Activated CD4-positive, alpha-beta T cell treated with anti-CD3 and anti-CD28 coated beads, Interleukin-2, amount 50 U/mL, for 48 hours (primary cell): ENCODE measurements around the gene EFCAB6.

Experiments used
- DNase-seq, 2 experiments: peaks; one replicate each; pipeline ENCODE4 v3.0.0-alpha.2; 2020

The EFCAB6 gene

DNA sequence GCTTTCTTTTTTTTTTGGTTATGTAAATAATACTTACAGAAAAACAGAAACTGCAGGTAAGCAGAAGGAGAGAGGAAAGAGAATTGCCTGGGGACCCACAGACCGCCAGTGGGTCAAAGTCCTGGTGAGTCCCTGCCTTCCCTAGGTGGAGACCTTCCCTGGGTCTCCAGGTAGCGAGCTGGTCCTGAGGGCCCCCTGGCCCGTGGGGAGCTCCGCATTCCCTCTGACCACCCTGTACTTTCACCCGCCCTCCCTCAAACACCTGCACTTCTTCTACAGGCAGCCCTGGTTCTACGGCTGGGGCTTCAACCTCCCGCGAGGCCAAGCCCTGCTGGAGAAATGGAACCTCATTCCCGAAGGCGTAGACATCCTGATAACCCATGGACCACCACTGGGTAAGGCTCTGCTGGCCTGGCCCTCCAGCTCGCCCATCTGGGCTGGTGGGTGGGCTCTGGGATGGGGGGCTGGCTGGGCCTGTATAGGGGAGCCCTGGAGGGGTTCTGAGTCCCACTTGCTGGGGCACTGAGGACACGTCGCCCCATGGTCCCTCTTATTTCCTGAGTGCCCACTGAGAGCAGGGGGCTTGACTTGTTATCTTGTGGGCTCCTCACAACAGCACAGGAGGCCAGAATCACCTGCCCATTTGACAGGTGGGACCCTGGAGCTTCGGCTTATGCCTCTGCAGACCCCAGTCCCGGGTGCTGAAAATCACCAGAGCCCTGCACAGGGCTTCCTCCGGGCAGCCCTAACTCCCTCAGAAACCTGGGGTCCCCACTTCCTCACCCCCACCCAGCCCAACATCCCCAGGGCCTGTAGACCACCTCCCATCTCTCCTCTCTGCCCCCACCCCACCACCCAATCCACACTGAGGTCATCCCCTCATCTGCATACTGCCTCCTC lies 313.9 kb downstream of the EFCAB6 start:
- no peak for DNase-seq

DNA sequence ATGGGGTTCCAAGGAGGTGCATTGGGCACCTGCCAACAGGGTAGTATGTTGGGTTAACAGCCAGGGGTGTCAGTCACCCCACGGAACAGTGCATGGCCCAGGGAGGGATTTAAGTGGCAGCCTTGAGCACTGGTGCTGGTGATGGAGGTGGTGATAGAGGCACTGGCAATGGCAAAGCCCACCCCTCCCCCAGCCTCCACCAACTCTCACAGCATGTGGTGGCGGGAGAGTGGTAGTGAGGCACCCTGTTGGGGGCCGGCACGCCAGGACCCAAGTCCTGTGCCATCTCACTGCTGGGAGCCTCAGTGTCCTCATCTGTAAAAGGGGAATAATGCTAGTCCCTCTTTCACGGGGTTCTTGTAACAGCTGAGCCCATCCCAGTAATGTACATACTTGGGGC lies 318.8 kb downstream of the EFCAB6 start:
- DNase-seq = no peak

DNA sequence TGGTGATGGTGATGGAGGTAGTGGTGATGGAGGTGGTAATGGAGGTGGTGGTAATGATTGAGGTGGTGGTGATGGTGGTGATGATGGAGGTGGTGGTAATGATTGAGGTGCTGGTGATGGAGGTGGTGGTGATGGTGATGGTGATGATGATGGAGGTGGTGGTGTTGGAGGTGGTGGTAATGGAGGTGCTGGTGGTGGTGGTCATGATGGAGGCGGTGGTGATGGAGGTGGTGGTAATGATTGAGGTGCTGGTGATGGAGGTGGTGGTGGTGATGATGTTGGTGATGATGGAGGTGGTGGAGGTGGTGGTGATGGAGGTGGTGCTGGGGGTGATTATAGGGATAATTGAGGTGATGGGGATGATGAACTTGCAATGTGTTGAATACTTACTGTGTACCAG lies 320.4 kb downstream of the EFCAB6 start:
- DNase-seq = no peak

DNA sequence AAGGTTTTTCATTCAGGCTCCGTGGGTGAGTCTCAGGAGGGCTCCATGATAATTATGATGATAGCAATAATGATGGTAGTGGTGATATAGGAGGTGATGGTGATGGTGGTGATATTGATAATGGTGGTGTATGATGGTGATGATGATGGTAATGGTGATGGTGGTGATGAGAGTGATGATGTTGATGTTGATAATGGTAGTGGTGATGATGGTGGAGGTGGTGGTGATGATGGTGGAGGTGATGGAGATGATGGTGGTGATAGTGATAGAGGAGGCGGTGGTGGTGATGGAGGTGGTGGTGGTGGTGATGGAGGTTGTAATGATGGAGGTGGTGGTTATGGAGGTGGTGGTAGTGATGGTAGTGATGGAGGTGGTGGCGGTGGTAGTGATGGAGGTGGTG lies 320.9 kb downstream of the EFCAB6 start:
- no peak for DNase-seq

DNA sequence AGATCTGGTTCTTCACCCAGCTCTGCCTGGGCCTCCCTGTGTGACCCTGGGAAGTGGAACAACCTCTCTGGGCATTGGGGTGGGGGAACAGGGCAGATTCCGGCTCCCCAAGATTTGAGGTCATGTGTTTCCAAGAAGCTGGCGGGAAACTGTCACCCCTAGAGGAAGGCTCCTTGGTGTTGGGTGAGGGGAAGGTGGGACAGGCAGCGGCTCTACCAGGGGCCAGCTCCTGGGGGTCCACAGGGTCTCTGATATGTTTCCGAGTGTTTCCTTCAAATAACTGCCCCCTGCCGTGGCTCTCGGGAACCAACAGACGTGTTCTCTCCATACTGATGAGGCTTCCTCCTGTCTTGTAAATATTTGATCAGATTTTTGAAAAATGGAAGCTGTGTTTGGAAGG lies 321.8 kb downstream of the EFCAB6 start:
- no peak for DNase-seq

DNA sequence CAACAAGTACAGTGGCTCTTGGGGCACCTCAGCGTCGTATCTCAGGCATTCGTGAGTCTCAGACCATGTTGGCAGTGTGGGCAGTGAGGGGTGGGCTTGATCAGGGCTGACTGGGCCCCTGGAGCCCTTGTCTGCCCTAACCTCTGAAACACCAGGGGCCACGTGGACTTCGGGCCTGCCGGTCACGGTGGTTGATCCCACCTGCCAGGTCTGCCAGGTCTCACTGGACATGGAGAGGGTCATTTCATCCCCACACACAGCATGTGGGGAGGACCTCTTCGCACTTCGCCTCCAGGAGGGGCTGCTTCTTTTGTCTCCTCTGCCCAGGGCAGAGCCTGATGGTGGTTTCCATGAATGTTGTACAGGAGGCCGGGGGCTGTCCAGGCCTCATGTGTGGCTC lies 323.2 kb downstream of the EFCAB6 start:
- DNase-seq = no peak

DNA sequence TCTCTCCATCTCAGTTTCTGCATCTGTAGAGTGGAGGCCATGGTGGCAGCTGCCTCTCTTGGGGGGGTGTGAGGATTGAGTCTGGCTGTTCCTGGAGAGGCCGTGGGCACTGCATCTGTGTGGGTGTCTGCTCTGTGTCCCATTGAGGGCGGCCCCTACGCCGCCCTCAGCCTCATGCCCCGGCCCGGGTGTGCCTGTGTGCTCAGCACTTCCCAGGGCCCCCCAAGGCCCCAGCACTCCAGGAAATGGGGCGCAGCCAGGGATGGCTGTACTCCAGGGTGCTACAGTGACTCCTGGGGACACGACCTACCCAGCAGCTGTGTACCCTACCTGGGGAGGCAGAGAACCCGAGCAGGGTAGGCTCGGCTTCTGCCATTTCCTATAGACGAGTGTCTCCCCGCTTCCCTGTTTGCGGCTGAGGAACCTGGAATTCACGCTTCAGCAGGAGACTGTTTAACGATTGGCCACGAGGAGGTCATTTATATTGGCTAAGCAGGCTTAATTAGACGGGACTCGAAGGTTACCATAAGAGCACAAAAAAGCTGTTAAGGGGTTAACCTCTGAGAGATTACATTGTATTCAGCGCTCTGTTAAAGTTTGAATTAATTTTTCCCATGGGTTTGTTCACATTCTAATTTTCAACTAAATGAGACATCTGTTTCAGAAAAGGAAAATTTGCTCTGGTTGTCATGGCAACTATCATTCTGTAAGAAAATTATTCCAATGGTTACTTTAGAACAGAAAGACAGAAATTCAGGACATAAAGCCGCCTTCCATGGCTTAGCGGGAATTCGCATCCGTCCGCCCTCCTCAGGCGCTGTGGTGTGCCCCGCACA lies 323.9 kb downstream of the EFCAB6 start:
- no peak for DNase-seq

DNA sequence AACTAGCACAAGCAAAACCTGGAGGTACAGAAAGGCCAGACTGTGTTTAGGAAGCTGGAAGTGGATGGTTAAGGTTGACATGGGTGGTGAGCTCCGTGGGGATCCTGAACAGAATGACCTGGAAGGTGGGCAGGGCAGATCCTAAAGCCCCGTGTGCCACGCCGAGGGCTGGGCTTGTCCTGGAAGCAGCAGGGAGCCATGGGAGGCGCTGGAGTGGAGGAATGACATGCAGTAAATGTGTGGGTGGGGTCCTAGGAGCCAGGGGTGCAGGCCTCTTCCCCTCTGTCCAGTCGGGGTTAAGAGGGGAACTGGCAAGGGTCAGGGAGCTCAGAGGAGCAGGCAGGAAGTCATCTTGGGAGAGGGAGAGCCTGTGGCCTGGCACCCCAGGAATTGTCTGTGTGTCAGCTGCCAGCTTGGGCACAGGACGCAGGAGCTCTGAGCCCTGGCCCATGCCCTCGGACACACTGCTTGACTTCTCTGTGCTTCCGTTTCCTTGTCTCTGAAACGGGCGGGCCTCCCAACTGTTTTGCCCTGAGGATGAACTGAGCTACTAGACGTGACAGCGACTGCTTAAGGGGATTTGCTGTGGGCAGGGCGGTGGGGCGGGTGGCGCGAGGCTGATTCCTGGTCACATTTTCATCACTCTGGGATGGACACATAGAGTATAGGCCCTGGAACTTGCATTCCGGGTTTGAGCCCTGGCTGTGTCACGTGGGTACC lies 324.6 kb downstream of the EFCAB6 start:
- no peak for DNase-seq

DNA sequence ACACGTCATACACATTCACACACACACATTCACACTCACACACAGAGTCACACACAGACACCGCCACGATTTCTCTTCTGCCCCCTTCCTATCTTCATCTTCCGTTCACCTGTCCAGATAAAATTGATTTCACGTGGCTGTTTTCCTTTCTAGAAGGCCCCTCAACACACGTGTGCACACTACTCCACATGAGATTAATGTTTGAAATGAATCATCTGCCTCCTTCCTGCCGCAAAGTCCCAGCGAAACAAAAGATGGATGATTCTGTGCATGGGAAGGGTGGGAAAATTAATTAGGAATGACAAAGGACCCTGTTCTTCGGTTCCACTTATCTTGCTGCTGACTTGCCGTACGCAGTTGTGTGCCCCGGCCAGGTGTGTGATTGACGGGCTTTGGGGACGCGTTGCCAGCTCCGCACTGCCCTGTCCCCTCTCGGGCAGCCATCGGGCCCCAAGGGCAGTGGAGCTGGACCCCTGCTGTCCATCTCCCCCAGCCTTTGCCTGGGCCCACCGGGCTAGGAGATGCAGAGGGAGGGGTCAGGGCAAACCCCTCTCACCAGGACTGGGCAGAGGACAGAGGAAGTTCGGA lies 326.5 kb downstream of the EFCAB6 start:
- no peak for DNase-seq

DNA sequence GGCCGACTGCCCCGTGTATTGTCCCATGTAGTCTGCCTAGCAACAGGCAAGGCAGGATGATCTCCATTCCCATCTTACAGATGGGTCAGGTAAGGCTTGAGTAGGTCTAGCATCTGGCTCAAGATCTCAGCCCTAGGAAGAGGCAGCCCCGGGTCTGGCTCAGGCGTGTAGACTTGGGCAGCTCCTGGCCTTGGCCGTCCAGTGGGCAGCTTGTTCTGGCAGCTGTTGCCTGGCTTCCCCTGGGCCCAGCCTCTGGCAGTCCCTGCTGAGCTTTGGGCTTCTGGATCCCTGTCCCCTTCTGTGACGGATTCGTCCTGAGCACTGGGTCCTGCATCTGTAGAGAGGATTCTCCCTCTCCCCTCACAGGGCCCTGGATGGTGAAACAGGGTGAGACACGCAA lies 327.9 kb downstream of the EFCAB6 start:
- no peak for DNase-seq

DNA sequence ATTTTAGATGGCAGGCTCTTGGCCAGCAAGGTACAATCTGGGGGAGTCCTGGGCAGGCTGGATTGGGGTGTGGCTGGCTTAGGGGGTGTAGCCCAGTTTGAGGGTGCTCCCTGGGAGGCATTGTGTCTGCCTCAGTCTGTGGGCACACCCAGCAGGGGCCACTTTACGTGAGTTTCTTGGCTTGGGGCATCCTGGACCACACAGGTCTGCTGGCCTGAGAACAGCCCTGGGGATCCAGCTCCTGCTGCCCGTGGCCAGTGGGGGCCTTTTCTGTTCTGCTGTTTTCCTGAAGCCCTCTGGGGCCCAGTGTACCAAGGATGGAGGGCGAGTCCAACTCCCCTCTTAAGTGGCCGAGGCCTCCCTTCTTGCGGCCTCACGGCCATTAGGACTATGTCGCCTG lies 328.4 kb downstream of the EFCAB6 start:
- no peak for DNase-seq

DNA sequence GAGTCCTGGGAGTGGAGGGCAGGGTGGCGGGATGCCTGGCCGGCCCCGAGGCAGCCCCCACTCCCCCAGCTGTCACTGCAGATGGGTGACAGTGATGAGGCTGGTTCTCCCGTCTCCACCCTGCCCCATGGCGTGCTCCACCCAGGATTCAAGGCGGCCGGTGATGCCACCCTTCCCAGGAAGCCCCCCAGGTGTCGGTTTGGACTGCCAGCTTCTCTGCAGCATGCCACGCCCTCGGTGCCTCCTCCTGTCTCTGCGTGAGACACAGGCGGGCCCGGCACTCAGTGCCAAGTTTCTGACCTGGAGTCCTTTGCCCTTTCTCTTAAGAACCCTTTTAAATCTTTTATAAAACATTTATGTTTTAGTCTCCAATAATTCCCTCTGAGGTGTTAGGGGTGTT lies 328.8 kb downstream of the EFCAB6 start:
- no peak for DNase-seq

DNA sequence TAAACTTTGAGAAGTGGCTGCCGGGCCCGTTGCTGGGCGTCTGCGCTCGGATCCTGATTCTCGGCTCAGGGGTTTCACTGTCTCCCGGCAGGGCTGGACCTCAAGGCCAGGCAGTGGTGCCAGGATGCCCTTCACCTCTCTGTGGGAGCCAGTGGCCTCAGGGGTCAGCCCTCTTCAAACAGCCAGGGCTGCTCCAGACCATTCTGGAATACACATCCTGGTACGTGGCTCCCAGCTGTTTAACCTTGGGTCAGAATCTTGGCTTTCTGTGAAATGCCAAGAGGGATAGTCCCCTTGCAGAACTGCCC lies 329.8 kb downstream of the EFCAB6 start:
- no peak for DNase-seq

DNA sequence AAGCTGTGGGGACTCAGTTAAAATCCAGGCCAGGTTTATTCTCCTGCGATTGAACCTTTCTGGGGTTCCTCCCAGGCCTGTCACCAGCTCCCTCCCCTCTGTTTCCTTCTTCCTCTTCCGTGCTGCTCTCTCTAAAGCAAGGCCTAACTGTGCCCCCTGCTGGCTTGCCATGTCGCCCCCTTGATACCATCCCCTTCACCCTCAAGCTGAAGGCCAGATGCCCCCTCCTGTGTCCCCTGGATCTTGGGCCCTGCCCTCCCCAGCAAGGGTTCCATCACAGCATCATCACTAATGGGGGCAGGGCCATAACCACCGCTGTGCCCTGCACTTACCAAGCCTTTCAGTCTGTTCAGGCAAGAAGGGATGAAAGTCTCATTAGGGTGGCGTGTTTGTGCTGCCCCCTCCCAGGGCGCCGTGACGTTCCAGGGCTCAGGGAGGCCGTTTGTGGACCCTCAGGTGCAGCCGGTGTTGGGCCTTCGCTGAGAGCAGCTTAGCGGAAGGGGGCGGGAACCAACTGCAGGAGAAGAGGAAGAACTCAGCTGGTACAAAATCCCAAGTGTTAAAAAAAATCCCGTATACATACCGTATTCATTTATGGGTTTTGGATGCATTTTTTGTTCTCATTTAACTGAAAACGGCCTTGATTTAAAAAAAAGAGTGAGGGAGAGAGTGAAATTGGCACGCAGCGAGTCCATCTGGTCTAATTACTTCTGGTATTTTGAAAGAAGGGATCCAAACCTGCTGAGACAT lies 330.4 kb downstream of the EFCAB6 start:
- DNase-seq = peak; percentile 15 to 16

DNA sequence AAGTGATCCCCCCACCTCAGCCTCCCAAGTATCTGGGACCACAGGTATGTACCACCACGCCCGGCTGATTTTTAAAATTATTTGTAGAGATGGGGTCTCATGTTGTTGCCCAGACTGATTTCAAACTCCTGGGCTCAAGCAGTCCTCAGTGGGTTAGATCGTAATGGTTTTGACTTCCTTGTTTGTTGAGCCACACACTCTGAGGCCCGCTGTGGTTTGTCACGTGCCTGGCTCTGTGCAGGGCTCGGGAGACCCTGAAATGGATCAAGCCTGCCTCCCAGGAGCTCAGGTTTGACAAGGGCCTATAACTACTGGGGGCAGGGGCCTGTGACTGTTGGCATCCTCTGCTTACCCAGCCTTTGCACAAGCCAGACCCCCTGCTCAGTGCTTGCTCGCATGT lies 332.1 kb downstream of the EFCAB6 start:
- DNase-seq = no peak

DNA sequence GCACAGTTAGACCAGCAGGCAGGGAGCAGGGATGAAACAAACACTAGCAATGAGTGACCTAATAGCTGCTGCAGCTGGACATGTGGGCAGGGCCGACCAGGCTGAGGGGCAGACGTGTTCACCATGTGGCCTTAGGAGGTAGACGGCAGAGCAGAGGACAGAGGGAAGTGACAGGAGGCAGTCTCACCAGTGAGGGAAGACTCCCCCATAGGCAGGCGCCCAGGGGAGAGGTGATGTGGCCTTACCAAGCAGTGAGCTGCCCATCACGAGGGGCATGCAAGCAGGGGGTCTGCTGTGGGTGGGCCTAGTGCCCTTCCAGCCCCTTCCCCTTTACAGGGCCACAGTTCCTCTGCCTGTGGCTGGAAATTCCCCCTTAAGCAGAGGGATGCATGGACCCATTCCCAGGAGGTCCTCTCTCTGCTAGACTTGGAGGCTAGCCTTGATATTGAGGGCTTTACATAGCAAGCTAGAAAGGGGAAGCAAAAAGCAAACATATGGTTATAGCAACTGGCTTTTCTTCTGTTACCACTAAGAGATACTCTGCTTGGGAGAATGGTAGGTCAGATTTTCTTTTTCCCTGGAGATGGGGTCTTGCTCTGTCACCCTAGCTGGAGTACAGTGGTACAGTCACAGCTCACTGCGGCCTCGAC lies 332.7 kb downstream of the EFCAB6 start:
- no peak for DNase-seq
